GM12892 (cell line): ENCODE data around the gene ZNF536.

Source experiments
- POLR2A ChIP-seq: IDR thresholded peaks from 2 replicates; pipeline ENCODE4 v1.6.1; 2011; ENCODE audit warnings: low read depth, low read length, control low read depth
- POLR2AphosphoS5 ChIP-seq: IDR thresholded peaks from 2 replicates; pipeline ENCODE4 v1.6.1; 2011; ENCODE audit warnings: low read depth, low read length, control low read depth

- no peak for TF ChIP-seq POLR2A
- TF ChIP-seq POLR2AphosphoS5: no peak
Measured at GRCh38 chr19:30395283-30395682, 23.1 kb downstream of the ZNF536 start.
